Right atrium auricular region (tissue), 2 donors: ENCODE results near the gene TRIM22. TPM values are rescaled to one million over a fixed set of nuclear protein-coding genes. Genes with fewer than 3 reads are reported as not detected.

ENCODE experiments used
- DNase-seq: peaks from one replicate; pipeline ENCODE4 v3.0.0-alpha.2; 2019; ENCODE audit warnings: low spot score
- H3K27ac ChIP-seq, 2 donors: fragments of 200-600 bp; sonication (generic); 1 replicate in 1 of 2; 2 replicates in 1 of 2; pipeline ENCODE4 v1.5.1; 2016 to 2019
- H3K27me3 ChIP-seq, 2 donors: fragments of 200-600 bp; sonication (generic); one replicate each; pipeline versions ENCODE4 v1.5.1 to v1.6.0; 2017 to 2019
- H3K36me3 ChIP-seq: fragments of 200-600 bp; sonication (generic); one replicate; pipeline ENCODE4 v1.5.1; 2016
- H3K4me1 ChIP-seq, 2 donors: fragments of 200-600 bp; sonication (generic); one replicate each; pipeline versions ENCODE4 v1.5.1 to v1.6.0; 2017 to 2019
- H3K4me3 ChIP-seq, 2 donors: fragments of 200-600 bp; sonication (generic); 1 replicate in 1 of 2; 2 replicates in 1 of 2; pipeline ENCODE4 v1.5.1; 2017 to 2019; ENCODE audit warnings: mild to moderate bottlenecking in 1 of 2, moderate library complexity in 1 of 2
- H3K9me3 ChIP-seq, 2 donors: fragments of 200-600 bp; sonication (generic); one replicate each; pipeline ENCODE4 v1.5.1; 2019
- total RNA-seq, 2 donors: library from RNA; depleted of rRNA; stranded (reverse); fragments of >200 nt; gene quantifications; one replicate each; pipeline ENCODE4 v1.1.0, GENCODE V29; 2016
- TF ChIP-seq, protein P1 (sequence below), 2 donors: fragments of 200-600 bp; sonication (generic); IDR thresholded peaks; one replicate each; pipeline ENCODE4 v1.5.1; 2019; ENCODE audit warnings: antibody characterized with exemption in 2 of 2

Gene TRIM22
- total RNA-seq, 2 donors from 2014 or later: 7.6 to 12.8 TPM

DNA sequence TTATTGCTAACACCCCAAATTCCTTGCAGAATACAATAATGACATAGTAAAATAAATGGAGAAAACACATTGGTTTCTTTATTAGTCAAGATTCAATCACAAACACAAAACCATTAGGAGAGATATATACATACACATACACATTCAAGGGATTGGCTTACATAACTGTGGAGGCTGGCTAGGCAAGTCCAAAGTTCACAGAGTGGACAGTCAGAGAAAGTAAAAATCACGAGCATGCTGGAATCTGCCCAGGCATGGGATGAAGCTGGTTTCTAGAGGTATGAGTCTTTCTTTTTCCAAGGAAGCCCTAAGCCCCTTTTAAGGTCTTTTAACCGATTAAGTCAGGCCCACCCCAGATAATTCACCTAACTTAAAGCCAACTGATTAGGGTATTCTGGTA lies 33.0 kb downstream of the TRIM22 start:
- no peak for DNase-seq
- H3K4me3 ChIP-seq: no peak overlapping the region
- TF ChIP-seq, protein P1, sequence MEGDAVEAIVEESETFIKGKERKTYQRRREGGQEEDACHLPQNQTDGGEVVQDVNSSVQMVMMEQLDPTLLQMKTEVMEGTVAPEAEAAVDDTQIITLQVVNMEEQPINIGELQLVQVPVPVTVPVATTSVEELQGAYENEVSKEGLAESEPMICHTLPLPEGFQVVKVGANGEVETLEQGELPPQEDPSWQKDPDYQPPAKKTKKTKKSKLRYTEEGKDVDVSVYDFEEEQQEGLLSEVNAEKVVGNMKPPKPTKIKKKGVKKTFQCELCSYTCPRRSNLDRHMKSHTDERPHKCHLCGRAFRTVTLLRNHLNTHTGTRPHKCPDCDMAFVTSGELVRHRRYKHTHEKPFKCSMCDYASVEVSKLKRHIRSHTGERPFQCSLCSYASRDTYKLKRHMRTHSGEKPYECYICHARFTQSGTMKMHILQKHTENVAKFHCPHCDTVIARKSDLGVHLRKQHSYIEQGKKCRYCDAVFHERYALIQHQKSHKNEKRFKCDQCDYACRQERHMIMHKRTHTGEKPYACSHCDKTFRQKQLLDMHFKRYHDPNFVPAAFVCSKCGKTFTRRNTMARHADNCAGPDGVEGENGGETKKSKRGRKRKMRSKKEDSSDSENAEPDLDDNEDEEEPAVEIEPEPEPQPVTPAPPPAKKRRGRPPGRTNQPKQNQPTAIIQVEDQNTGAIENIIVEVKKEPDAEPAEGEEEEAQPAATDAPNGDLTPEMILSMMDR (IDR thresholded peaks at IDR 0.05): no peak
- no peaks in the 10 kb centered on the region for H3K36me3 ChIP-seq
- no peaks in the 10 kb centered on the region for H3K9me3 ChIP-seq
- H3K27ac ChIP-seq: no peak overlapping the region
- no peaks in the 10 kb centered on the region for H3K4me1 ChIP-seq
- no peaks in the 10 kb centered on the region for H3K27me3 ChIP-seq

DNA sequence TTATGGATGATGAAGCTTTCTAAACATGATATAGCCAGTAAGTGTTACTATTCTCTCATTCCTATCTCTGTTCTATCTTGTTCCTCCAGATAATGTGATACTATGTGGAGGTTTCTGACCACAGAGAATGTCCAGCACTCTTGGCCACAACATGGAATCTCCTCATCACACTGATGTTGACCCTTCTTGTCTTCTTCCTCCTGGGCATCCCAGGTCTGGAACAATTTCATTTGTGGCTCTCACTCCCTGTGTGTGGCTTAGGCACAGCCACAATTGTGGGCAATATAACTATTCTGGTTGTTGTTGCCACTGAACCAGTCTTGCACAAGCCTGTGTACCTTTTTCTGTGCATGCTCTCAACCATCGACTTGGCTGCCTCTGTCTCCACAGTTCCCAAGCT lies 36.8 kb downstream of the TRIM22 start:
- no peaks in the 10 kb centered on the region for H3K4me1 ChIP-seq
- TF ChIP-seq, protein P1 (IDR thresholded peaks at IDR 0.05): no peak
- DNase-seq: no peak
- no peak overlapping the region for H3K4me3 ChIP-seq
- no peak overlapping the region for H3K27ac ChIP-seq
- H3K9me3 ChIP-seq: no peaks in the 10 kb centered on the region
- H3K36me3 ChIP-seq: no peaks in the 10 kb centered on the region
- no peaks in the 10 kb centered on the region for H3K27me3 ChIP-seq

DNA sequence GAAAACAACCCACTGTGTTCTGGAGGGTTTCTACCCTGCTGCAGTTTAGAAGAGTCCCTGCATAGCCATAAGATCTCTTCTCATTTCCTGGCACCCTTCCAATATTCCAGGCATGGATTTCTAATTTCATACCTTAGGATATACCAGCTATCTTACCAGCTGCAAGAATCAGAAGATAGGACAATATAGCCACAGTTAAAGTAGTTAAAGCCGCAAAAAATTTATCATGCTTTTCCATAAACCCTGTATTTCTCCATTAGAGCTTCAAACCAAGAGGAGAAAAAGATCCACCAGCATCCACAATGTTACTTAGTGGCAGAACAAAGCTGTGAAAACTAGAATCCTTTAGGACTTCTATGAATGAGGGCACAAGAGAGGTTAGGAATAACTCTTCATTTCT lies 38.1 kb downstream of the TRIM22 start:
- DNase-seq: no peak
- no peaks in the 10 kb centered on the region for H3K27me3 ChIP-seq
- no peak overlapping the region for H3K27ac ChIP-seq
- H3K4me1 ChIP-seq: no peaks in the 10 kb centered on the region
- TF ChIP-seq, protein P1 (IDR thresholded peaks at IDR 0.05): no peak
- H3K4me3 ChIP-seq: no peak overlapping the region
- no peaks in the 10 kb centered on the region for H3K9me3 ChIP-seq
- H3K36me3 ChIP-seq: no peaks in the 10 kb centered on the region

DNA sequence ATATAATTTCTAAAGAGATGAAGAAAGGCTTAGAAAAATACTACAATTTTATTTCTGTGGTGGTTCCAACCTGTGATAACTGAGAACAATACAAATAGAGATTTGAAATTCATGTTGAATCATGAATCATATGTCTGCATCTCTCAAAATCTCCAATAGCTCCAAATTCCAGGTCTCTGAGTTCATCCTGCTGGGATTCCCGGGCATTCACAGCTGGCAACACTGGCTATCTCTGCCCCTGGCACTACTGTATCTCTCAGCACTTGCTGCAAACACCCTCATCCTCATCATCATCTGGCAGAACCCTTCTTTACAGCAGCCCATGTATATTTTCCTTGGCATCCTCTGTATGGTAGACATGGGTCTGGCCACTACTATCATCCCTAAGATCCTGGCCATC lies 46.8 kb downstream of the TRIM22 start, which contains the start of gene OR56B1:
Gene OR56B1 (plus strand): TSS at position 53 of the 400 bp plus-strand sequence. CDS start 69 bp downstream, at position 122.
- Histone ChIP-seq H3K9me3 (peaks cover 0 to 5% of the 10 kb centered on the region in 2 donors), H3K4me3 (no peak within 1 kb of the TSS), H3K36me3 (no peaks in the 10 kb centered on the region), H3K27me3 (no peaks in the 10 kb centered on the region), H3K27ac (no peak within 1 kb of the TSS), H3K4me1 (no peaks in the 10 kb centered on the region)
- TF ChIP-seq, protein P1 (IDR thresholded peaks at IDR 0.05): no peak
- DNase-seq: no peak

DNA sequence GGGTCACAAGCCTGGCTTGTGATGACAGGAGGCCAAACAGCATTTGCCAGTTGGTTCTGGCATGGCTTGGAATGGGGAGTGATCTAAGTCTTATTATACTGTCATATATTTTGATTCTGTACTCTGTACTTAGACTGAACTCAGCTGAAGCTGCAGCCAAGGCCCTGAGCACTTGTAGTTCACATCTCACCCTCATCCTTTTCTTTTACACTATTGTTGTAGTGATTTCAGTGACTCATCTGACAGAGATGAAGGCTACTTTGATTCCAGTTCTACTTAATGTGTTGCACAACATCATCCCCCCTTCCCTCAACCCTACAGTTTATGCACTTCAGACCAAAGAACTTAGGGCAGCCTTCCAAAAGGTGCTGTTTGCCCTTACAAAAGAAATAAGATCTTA lies 47.5 kb downstream of the TRIM22 start:
- Histone ChIP-seq H3K4me3 (no peak overlapping the region), H3K4me1 (no peaks in the 10 kb centered on the region), H3K27me3 (no peaks in the 10 kb centered on the region), H3K27ac (no peak overlapping the region), H3K36me3 (no peaks in the 10 kb centered on the region), H3K9me3 (peaks cover 3 to 12% of the 10 kb centered on the region in 2 donors)
- no peak for DNase-seq
- TF ChIP-seq, protein P1 (IDR thresholded peaks at IDR 0.05): no peak

DNA sequence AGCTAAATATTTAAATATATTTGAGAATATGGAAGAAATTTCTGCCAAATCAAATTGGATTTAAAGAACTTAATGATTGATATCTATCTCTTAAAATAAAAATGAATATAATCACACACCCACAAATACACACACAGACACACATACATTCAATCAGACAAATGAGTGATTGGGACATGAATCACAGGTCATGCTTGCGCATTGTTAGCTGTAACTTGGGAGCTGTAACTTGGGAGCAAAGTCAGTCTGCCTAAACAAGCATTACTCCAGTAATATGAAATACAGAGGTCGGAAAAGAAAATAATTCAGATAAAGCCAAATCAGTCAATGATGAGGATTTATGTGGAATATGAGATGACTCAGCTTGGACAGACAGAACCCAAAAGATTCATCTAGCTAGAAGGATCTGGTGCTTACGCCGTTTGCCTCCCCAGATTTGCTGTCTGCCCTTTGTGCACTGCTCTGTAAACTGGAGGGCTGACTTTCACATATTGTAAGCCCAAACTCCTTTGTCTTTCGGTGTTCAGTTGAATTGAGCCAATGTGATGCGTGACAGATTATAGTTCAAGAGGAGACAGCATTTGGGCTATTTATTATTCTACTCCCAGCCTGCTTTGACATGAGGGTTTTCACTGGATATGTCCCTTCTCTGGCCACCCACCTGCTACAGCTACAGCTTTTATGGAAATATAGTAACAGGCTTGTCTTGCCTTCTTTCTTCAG lies 48.2 kb downstream of the TRIM22 start:
- no peaks in the 10 kb centered on the region for H3K36me3 ChIP-seq
- H3K4me1 ChIP-seq: no peaks in the 10 kb centered on the region
- H3K9me3 ChIP-seq: peaks cover 3 to 19% of the 10 kb centered on the region in 2 donors
- no peak overlapping the region for H3K4me3 ChIP-seq
- DNase-seq: no peak
- no peak overlapping the region for H3K27ac ChIP-seq
- TF ChIP-seq, protein P1 (IDR thresholded peaks at IDR 0.05): no peak
- no peaks in the 10 kb centered on the region for H3K27me3 ChIP-seq
